Embryonic facial prominence (tissue), 1 donor: Measurements from ENCODE around the gene BRI3.
"Not testable (repeated sequence)": the region's sequence is repeated elsewhere in the genome, so short reads cannot be mapped to it uniquely, and the experiment has no call there.

Experiments
- DNase-seq: peaks from one replicate; pipeline ENCODE4 v3.0.0-alpha.2; 2016; ENCODE audit errors: extremely low spot score

BRI3 gene

GRCh38 chr7:98309566-98309965, 28.1 kb downstream of the BRI3 start:
- no peak for DNase-seq

- DNase-seq, result no peak
These were observed 30.7 kb downstream of the BRI3 start for GRCh38 chr7:98312201-98312600.

GRCh38 chr7:98314469-98314868, 33.0 kb downstream of the BRI3 start:
- no peak for DNase-seq

- no peak for DNase-seq
These were observed 34.0 kb downstream of the BRI3 start for GRCh38 chr7:98315318-98315993.

- DNase-seq, result not testable (repeated sequence)
These were observed 34.6 kb downstream of the BRI3 start for GRCh38 chr7:98315994-98316527.

- no peak for DNase-seq
These were observed 36.0 kb downstream of the BRI3 start for GRCh38 chr7:98317366-98318040.

GRCh38 chr7:98319176-98319575, 37.7 kb downstream of the BRI3 start:
- DNase-seq, result no peak

- DNase-seq, result no peak
These were observed 39.8 kb downstream of the BRI3 start for GRCh38 chr7:98321301-98321700.

- DNase-seq, result no peak
These were observed 41.1 kb downstream of the BRI3 start for GRCh38 chr7:98322331-98323270.

- DNase-seq, result no peak
These were observed 42.3 kb downstream of the BRI3 start for GRCh38 chr7:98323597-98324322.

- DNase-seq, result no peak
These were observed 43.3 kb downstream of the BRI3 start for GRCh38 chr7:98324782-98325181.

GRCh38 chr7:98329100-98329790, 47.8 kb downstream of the BRI3 start:
- no peak for DNase-seq

- DNase-seq, result no peak
These were observed 48.4 kb downstream of the BRI3 start for GRCh38 chr7:98329791-98330373.

- DNase-seq, result no peak
These were observed 49.5 kb downstream of the BRI3 start for GRCh38 chr7:98330926-98331529.

- no peak for DNase-seq
These were observed 52.6 kb downstream of the BRI3 start for GRCh38 chr7:98334081-98334480.

- DNase-seq, result no peak
These were observed 54.0 kb downstream of the BRI3 start for GRCh38 chr7:98335411-98335977.

- no peak for DNase-seq
These were observed 57.0 kb downstream of the BRI3 start for GRCh38 chr7:98338441-98338840.

- no peak for DNase-seq
These were observed 57.6 kb downstream of the BRI3 start for GRCh38 chr7:98339043-98339442.

GRCh38 chr7:98341106-98341505, 59.6 kb downstream of the BRI3 start:
- DNase-seq, result no peak
